ENCODE results near the gene NR2C1.

NR2C1 gene

GRCh38 chr12:94998326-94998725 is 75.1 kb downstream of the NR2C1 start:
- no peak overlapping the region for H2AFZ ChIP-seq (ENCODE audit: low read length)
- H4K20me1 ChIP-seq (ENCODE audit: insufficient read depth, low read length) = no peaks in the 10 kb centered on the region; the same call in 1 of the 2 replicates
- H3K4me1 ChIP-seq (ENCODE audit: low read length) = no peaks in the 10 kb centered on the region
- H3K27ac ChIP-seq (ENCODE audit: low read length) = no peak overlapping the region
- DNase-seq = no peak
- no peaks in the 10 kb centered on the region; the same call in 1 of the 2 replicates for H3F3A ChIP-seq (ENCODE audit: insufficient read depth, low read length)
- TF ChIP-seq EZH2 (optimal IDR thresholded peaks at IDR 0.05; ENCODE audit: low read depth, low read length) (no peak), EZH2phosphoT487 (IDR thresholded peaks at IDR 0.05; ENCODE audit: low read length) (no peak), CTCF (IDR thresholded peaks at IDR 0.05; ENCODE audit: low read length) (no peak)
- H3K9ac ChIP-seq (ENCODE audit: low read length) = no peak overlapping the region
- no peaks in the 10 kb centered on the region for H3K9me2 ChIP-seq (replicated peaks; ENCODE audit: insufficient read depth, low read length)
- peaks cover 4% of the 10 kb centered on the region; the same call in 1 of the 2 replicates for H3K36me3 ChIP-seq (replicated peaks; ENCODE audit: insufficient read depth, low read length)
- H3K9me3 ChIP-seq (replicated peaks; ENCODE audit: insufficient read depth, low read length) = no peaks in the 10 kb centered on the region
- no peaks in the 10 kb centered on the region for H3K27me3 ChIP-seq (replicated peaks; ENCODE audit: insufficient read depth, low read length)
- no peak overlapping the region for H3K4me3 ChIP-seq (ENCODE audit: low read length)
- H3K4me2 ChIP-seq (ENCODE audit: low read depth, low read length) = no peak overlapping the region
- peaks cover 89% of the 10 kb centered on the region for H3K79me2 ChIP-seq (ENCODE audit: low read length)

- Histone ChIP-seq H3K79me2 (ENCODE audit: low read length) (peaks cover 83% of the 10 kb centered on the region), H3K4me1 (ENCODE audit: low read length) (no peaks in the 10 kb centered on the region), H3K36me3 (replicated peaks; ENCODE audit: insufficient read depth, low read length) (peaks cover 4% of the 10 kb centered on the region; the same call in 1 of the 2 replicates), H3K27ac (ENCODE audit: low read length) (no peak overlapping the region), H2AFZ (ENCODE audit: low read length) (no peak overlapping the region), H3F3A (ENCODE audit: insufficient read depth, low read length) (no peaks in the 10 kb centered on the region), H3K9ac (ENCODE audit: low read length) (no peak overlapping the region), H3K27me3 (replicated peaks; ENCODE audit: insufficient read depth, low read length) (no peaks in the 10 kb centered on the region), H4K20me1 (ENCODE audit: insufficient read depth, low read length) (no peaks in the 10 kb centered on the region; the same call in 1 of the 2 replicates), H3K4me3 (ENCODE audit: low read length) (no peak overlapping the region), H3K4me2 (ENCODE audit: low read depth, low read length) (no peak overlapping the region), H3K9me2 (replicated peaks; ENCODE audit: insufficient read depth, low read length) (no peaks in the 10 kb centered on the region), H3K9me3 (replicated peaks; ENCODE audit: insufficient read depth, low read length) (no peaks in the 10 kb centered on the region)
- no peak for DNase-seq
- no peak for TF ChIP-seq EZH2 (optimal IDR thresholded peaks at IDR 0.05; ENCODE audit: low read depth, low read length)
- TF ChIP-seq CTCF (IDR thresholded peaks at IDR 0.05; ENCODE audit: low read length) = no peak
- TF ChIP-seq EZH2phosphoT487 (IDR thresholded peaks at IDR 0.05; ENCODE audit: low read length) = no peak
Observed at GRCh38 chr12:94997726-94998125, 75.7 kb downstream of the NR2C1 start.

GRCh38 chr12:94997061-94997460 is 76.4 kb downstream of the NR2C1 start:
- Histone ChIP-seq H3K4me3 (ENCODE audit: low read length) (no peak overlapping the region), H3K36me3 (replicated peaks; ENCODE audit: insufficient read depth, low read length) (peaks cover 4% of the 10 kb centered on the region; the same call in 1 of the 2 replicates), H3F3A (ENCODE audit: insufficient read depth, low read length) (no peaks in the 10 kb centered on the region), H3K9ac (ENCODE audit: low read length) (no peak overlapping the region), H3K4me2 (ENCODE audit: low read depth, low read length) (no peak overlapping the region), H3K79me2 (ENCODE audit: low read length) (peaks cover 83% of the 10 kb centered on the region), H3K27me3 (replicated peaks; ENCODE audit: insufficient read depth, low read length) (no peaks in the 10 kb centered on the region), H4K20me1 (ENCODE audit: insufficient read depth, low read length) (no peaks in the 10 kb centered on the region; the same call in 1 of the 2 replicates), H2AFZ (ENCODE audit: low read length) (no peak overlapping the region), H3K4me1 (ENCODE audit: low read length) (no peaks in the 10 kb centered on the region), H3K9me2 (replicated peaks; ENCODE audit: insufficient read depth, low read length) (no peaks in the 10 kb centered on the region), H3K9me3 (replicated peaks; ENCODE audit: insufficient read depth, low read length) (no peaks in the 10 kb centered on the region), H3K27ac (ENCODE audit: low read length) (no peak overlapping the region)
- DNase-seq = no peak
- no peak for TF ChIP-seq EZH2phosphoT487 (IDR thresholded peaks at IDR 0.05; ENCODE audit: low read length)
- TF ChIP-seq EZH2 (optimal IDR thresholded peaks at IDR 0.05; ENCODE audit: low read depth, low read length) = no peak
- TF ChIP-seq CTCF (IDR thresholded peaks at IDR 0.05; ENCODE audit: low read length) = no peak

Measured in MM.1S (cell line).